K562 (cell line): ENCODE data around the gene ZBTB48. TPM values are rescaled to one million over a fixed set of nuclear protein-coding genes. Genes with fewer than 3 reads are reported as not detected.
A peak's percentile ranks its signal among the peaks of the same experiment; 100 is the strongest.

Source experiments
- ARID2 ChIP-seq: fragments of 450-650 bp; IDR thresholded peaks from 2 replicates; pipeline ENCODE4 v1.6.1; 2017; ENCODE audit warnings: antibody characterized with exemption, mild to moderate bottlenecking
- FOXA3 ChIP-seq, 2 experiments: fragments of 450-650 bp in 1 of 2; sonication (generic) in 1 of 2; formaldehyde crosslinking; IDR thresholded peaks in 1 of 2; conservative IDR thresholded peaks in 1 of 2; 2 replicates each; pipeline versions ENCODE4 v1.4.0 to v1.8.0; 2020 to 2022; ENCODE audit warnings: mild to moderate bottlenecking in 2 of 2, missing genetic modification reagents in 1 of 2
- FOXO4 ChIP-seq: fragments of 450-650 bp; formaldehyde crosslinking; IDR thresholded peaks from 2 replicates; pipeline ENCODE4 v1.4.0; 2020; ENCODE audit warnings: mild to moderate bottlenecking, moderate library complexity
- KDM1A ChIP-seq, 2 experiments: fragments of 450-650 bp; IDR thresholded peaks; 2 replicates each; pipeline ENCODE4 v1.6.1; 2016; ENCODE audit warnings: mild to moderate bottlenecking in 2 of 2
- MYNN ChIP-seq, 2 experiments: sonication (generic); formaldehyde crosslinking in 1 of 2; IDR thresholded peaks; 2 replicates each; pipeline versions ENCODE4 v1.5.0 to v1.6.1; 2016 to 2020; ENCODE audit warnings: antibody characterized with exemption in 1 of 2, missing genetic modification reagents in 1 of 2
- RAD21 ChIP-seq, 2 experiments: fragments of 250-450 bp in 1 of 2; fragments of 450-650 bp in 1 of 2; sonication (Bioruptor Pico) in 1 of 2; formaldehyde crosslinking in 1 of 2; IDR thresholded peaks in 1 of 2; conservative IDR thresholded peaks in 1 of 2; 2 replicates each; pipeline versions ENCODE4 v1.4.0 to v1.8.0; 2020 to 2022; ENCODE audit warnings: mild to moderate bottlenecking in 2 of 2, moderate library complexity in 1 of 2
- REST ChIP-seq, 2 experiments: fragments of 450-650 bp; formaldehyde crosslinking in 1 of 2; IDR thresholded peaks; 2 replicates each; pipeline versions ENCODE4 v1.4.0 to v1.6.1; 2014 to 2020; ENCODE audit warnings: mild to moderate bottlenecking in 2 of 2, borderline replicate concordance in 1 of 2, low read depth in 1 of 2
- SUPT5H ChIP-seq: fragments of 450-650 bp; IDR thresholded peaks from 2 replicates; pipeline ENCODE4 v1.6.1; 2016
- TEAD4 ChIP-seq, 2 experiments: sonication (generic) in 1 of 2; formaldehyde crosslinking in 1 of 2; IDR thresholded peaks; 2 replicates each; pipeline versions ENCODE4 v1.6.1 to v1.8.0; 2012 to 2022; ENCODE audit warnings: borderline replicate concordance in 1 of 2, inconsistent platforms in 1 of 2, low read length in 1 of 2, mild to moderate bottlenecking in 1 of 2, missing genetic modification reagents in 1 of 2
- ZBTB33 ChIP-seq: sonication (generic); formaldehyde crosslinking; IDR thresholded peaks from 2 replicates; pipeline ENCODE4 v1.8.1; 2023; ENCODE audit warnings: mild to moderate bottlenecking, missing genetic modification reagents
- ZBTB8A ChIP-seq: fragments of 450-650 bp; IDR thresholded peaks from 2 replicates; pipeline ENCODE4 v1.6.1; 2018; ENCODE audit warnings: mild to moderate bottlenecking, moderate library complexity; ENCODE audit not compliant: partially characterized antibody
- ZFX ChIP-seq: sonication (generic); formaldehyde crosslinking; IDR thresholded peaks from 2 replicates; pipeline ENCODE4 v1.8.0; 2022; ENCODE audit warnings: mild to moderate bottlenecking, missing genetic modification reagents, moderate library complexity
- ZNF445 ChIP-seq: fragments of 250-450 bp; sonication (Bioruptor Pico); IDR thresholded peaks from 2 replicates; pipeline ENCODE4 v1.4.0; 2020; ENCODE audit warnings: low read depth, mild to moderate bottlenecking, moderate library complexity
- polyA plus RNA-seq, 8 experiments: library from polyadenylated mRNA; depleted of rRNA in 4 of 8; stranded (reverse) in 5 of 8; unstranded in 3 of 8; fragments of >200 nt; fragmentation: Nextera tagmentation in 2 of 8; fragmentation: Illumina TruSeq in 1 of 8; extraction: Ambion mirVana in 2 of 8; extraction: Trizol in 1 of 8; gene quantifications; 2 replicates each; pipeline versions ENCODE4 v1.2.1 to v1.2.3, GENCODE V29; 2011 to 2014; ENCODE audit warnings: inconsistent platforms in 1 of 8, missing spikeins in 1 of 8
- total RNA-seq, 7 experiments: library from RNA; depleted of rRNA in 6 of 7; stranded (reverse); fragments of >200 nt in 6 of 7; fragmentation: Illumina TruSeq in 2 of 7; extraction: Trizol in 2 of 7; gene quantifications; 2 replicates each; pipeline versions ENCODE4 v1.2.1 to v1.2.3, GENCODE V29; 2011 to 2021; ENCODE audit warnings: low replicate concordance in 1 of 7

ZBTB48 gene
- total and polyA plus RNA-seq, 9 of the 15 experiments (the other 6 are each of a cell fraction or from before 2014, with no cell fraction given): 1.9 to 66.9 (median 29.5) TPM

GRCh38 chr1:6634371-6635052 lies 54.7 kb downstream of the ZBTB48 start (continued):
- TF ChIP-seq REST (IDR thresholded peaks at IDR 0.05; ENCODE audit: borderline replicate concordance) (peak; percentile 46; the same call in 1 of the 2 replicates), REST (CRISPR knock-in tag; IDR thresholded peaks at IDR 0.05; ENCODE audit: low read depth) (no peak), ZNF445 (no peak), ZBTB8A (no peak), FOXO4 (no peak), FOXA3 (CRISPR knock-in tag; conservative IDR thresholded peaks at IDR 0.05 in 1 of 2, IDR thresholded peaks at IDR 0.05 in 1 of 2) (no peak), KDM1A (IDR thresholded peaks at IDR 0.05) (no peak), ZBTB33 (CRISPR knock-in tag) (peak; percentile 83; the same call in 1 of the 2 replicates), ZFX (CRISPR knock-in tag) (0 out of 2 replicates have a peak, but pooled peaks have one; percentile 18), SUPT5H (peak; percentile 56; the same call in 1 of the 2 replicates), TEAD4 (IDR thresholded peaks at IDR 0.05; ENCODE audit: low read length) (no peak), TEAD4 (CRISPR knock-in tag; IDR thresholded peaks at IDR 0.05; ENCODE audit: borderline replicate concordance) (0 out of 2 replicates have a peak, but pooled peaks have one; percentile 9), MYNN (IDR thresholded peaks at IDR 0.05) (peak; percentile 50; the same call in 1 of the 2 replicates), MYNN (CRISPR knock-in tag; IDR thresholded peaks at IDR 0.05) (no peak), ARID2 (peak; percentile 13; the same call in 1 of the 2 replicates), RAD21 (CRISPR knock-in tag; conservative IDR thresholded peaks at IDR 0.05 in 1 of 2, IDR thresholded peaks at IDR 0.05 in 1 of 2) (peak; percentile 25 to 71; a peak in 3 of 4 replicates)
